GM18907 (cell line): ENCODE results near the gene GABRG2.
"Not testable (repeated sequence)": the region's sequence is repeated elsewhere in the genome, so short reads cannot be mapped to it uniquely, and the experiment has no call there.

Source experiments
- ATAC-seq: cut with Tn5 transposase; IDR thresholded peaks from one replicate; pipeline ENCODE4 v1.9.1; 2021; ENCODE audit warnings: mild to moderate bottlenecking, moderate library complexity; ENCODE audit not compliant: unreplicated experiment

GABRG2 gene

GRCh38 chr5:162067655-162068411, at the start of gene GABRG2:
TSS of gene GABRG2 (plus strand) at chr5:162067773. CDS start at chr5:162068000, 227 bp downstream.
- ATAC-seq: no peak

- no peak for ATAC-seq
These were observed 42.3 kb upstream of the GABRG2 start for GRCh38 chr5:162025312-162025711.

GRCh38 chr5:162026803-162027202, 40.8 kb upstream of the GABRG2 start:
- no peak for ATAC-seq

GRCh38 chr5:162037431-162037830, 30.1 kb upstream of the GABRG2 start:
- ATAC-seq: no peak

- no peak for ATAC-seq
These were observed 20.3 kb upstream of the GABRG2 start for GRCh38 chr5:162047279-162047678.

- ATAC-seq: no peak
These were observed 14.9 kb upstream of the GABRG2 start for GRCh38 chr5:162052676-162053075.

GRCh38 chr5:162055095-162055494, 12.5 kb upstream of the GABRG2 start:
- not testable (repeated sequence) for ATAC-seq

- ATAC-seq: no peak
These were observed 411 bp upstream of the GABRG2 start for GRCh38 chr5:162067162-162067561.

GRCh38 chr5:162068412-162068811, 839 bp downstream of the GABRG2 start:
- no peak for ATAC-seq

GRCh38 chr5:162068936-162069335, 1.4 kb downstream of the GABRG2 start:
- no peak for ATAC-seq

- ATAC-seq: no peak
These were observed 11.2 kb downstream of the GABRG2 start for GRCh38 chr5:162078805-162079204.

GRCh38 chr5:162091336-162091735, 23.8 kb downstream of the GABRG2 start:
- no peak for ATAC-seq

GRCh38 chr5:162096448-162096847, 28.9 kb downstream of the GABRG2 start:
- no peak for ATAC-seq

- no peak for ATAC-seq
These were observed 40.0 kb downstream of the GABRG2 start for GRCh38 chr5:162107591-162107990.

GRCh38 chr5:162119801-162120200, 52.2 kb downstream of the GABRG2 start:
- ATAC-seq: no peak

- no peak for ATAC-seq
These were observed 60.5 kb downstream of the GABRG2 start for GRCh38 chr5:162128117-162128516.

GRCh38 chr5:162132348-162132747, 64.8 kb downstream of the GABRG2 start:
- ATAC-seq: no peak

- ATAC-seq: no peak
These were observed 71.6 kb downstream of the GABRG2 start for GRCh38 chr5:162139190-162139589.

GRCh38 chr5:162154242-162154641, 86.7 kb downstream of the GABRG2 start:
- ATAC-seq: no peak

- no peak for ATAC-seq
These were observed 92.8 kb downstream of the GABRG2 start for GRCh38 chr5:162160401-162160800.

- ATAC-seq: no peak
These were observed 96.1 kb downstream of the GABRG2 start for GRCh38 chr5:162163663-162164062.

- no peak for ATAC-seq
These were observed 106.9 kb downstream of the GABRG2 start for GRCh38 chr5:162174358-162174974.
